Hematopoietic multipotent progenitor cell treated with erythropoietin and hydrocortisone succinate and interleukin-3 and kit ligand, for 4 days (in vitro differentiated cells): ENCODE data around the gene IMP4.
A peak's percentile ranks its signal among the peaks of the same experiment; 100 is the strongest.
"Not testable (repeated sequence)": the region's sequence is repeated elsewhere in the genome, so short reads cannot be mapped to it uniquely, and the experiment has no call there.

ENCODE experiments used
- DNase-seq: peaks from one replicate; pipeline ENCODE4 v3.0.0-alpha.2; 2015

IMP4 gene, protein sequence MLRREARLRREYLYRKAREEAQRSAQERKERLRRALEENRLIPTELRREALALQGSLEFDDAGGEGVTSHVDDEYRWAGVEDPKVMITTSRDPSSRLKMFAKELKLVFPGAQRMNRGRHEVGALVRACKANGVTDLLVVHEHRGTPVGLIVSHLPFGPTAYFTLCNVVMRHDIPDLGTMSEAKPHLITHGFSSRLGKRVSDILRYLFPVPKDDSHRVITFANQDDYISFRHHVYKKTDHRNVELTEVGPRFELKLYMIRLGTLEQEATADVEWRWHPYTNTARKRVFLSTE

DNA sequence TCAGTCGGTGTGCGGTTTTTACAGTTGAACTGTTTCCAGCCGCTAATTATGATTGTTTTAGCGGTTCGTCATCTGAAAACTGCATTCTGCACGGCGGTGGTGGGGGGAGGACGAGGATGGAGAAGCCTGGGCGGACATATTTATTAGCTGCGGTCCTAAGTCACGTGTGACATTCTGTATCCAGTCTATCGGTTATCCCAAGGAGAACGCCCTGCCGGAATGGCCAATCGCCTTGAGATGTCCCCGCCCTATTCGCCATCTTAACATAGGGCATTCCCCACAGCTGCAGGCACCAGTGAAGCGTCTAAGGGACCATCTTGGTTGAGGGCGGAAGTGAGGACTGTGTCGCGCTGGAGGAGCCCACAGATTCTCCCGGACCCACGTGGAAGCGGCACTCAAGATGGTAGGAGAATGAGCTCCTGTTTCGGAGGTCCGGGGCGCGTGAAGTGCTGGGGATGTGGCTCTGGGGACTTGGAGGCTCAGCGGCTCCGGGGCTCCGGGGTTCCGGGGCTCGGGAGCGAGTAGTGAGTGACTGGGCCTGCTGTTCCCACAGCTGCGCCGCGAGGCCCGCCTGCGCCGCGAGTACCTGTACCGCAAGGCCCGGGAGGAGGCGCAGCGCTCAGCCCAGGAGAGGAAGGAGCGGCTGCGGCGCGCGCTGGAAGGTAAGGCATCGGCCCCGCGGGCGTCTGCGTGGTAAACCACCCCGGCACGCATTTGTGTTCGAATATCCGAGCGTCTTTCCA lies at the start of gene IMP4:
TSS of gene IMP4 (plus strand) at position 365 of the 743 bp plus-strand sequence. CDS start at position 401, 36 bp downstream.
- peak; percentile 100 for DNase-seq

DNA sequence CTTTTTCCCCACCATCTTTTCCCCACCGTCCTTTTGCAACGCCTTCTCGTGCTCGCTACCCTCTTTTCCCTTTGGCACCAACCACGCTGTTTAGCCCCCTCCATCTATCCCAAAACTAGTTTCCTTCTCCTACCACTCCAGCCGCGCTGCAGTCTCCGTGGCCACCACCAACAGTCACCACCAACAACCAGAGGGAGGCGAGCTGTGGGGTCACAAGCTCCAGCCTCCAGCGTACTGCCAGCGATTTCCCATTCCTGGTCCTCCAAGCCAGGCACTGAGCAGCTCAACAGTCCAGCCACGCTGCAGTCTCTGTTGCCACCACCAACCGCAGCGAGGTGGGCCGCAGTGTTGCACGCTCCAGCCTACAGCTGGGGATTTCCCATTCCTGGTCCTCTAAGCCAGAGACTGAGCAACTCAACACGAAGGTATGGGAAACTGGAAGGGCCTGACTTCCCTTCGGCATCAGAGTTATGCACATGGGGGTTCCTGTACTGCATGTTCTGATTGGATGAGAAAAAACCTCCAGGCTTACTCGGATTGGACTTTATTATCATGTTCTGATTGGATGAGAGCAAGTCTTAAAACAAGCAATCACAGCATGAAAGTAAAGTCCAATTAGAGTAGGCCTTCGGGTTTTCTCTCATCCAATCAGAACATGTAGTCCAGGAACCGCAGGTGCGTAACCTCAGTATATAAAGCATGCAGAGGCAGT lies 42.3 kb upstream of the IMP4 start:
- no peak for DNase-seq

DNA sequence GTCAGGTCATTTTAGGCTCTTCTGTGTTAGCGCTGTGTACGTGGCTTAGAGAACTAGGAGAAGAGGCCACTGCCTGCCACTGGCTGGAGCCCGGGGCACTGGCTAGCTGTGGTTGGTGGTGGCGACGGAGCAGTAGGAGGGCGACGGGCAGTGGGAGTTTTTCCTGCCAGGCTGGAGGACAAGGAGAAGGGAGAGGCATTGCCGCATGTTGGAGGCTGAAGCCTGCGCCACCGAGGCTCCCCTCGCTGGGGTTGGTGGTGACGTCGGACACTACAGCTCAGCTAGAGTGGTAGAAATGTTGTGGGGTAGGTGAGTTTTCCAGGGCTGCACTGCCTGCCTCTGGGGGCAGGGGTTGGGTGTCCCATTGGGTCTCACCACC lies 41.7 kb upstream of the IMP4 start:
- no peak for DNase-seq

DNA sequence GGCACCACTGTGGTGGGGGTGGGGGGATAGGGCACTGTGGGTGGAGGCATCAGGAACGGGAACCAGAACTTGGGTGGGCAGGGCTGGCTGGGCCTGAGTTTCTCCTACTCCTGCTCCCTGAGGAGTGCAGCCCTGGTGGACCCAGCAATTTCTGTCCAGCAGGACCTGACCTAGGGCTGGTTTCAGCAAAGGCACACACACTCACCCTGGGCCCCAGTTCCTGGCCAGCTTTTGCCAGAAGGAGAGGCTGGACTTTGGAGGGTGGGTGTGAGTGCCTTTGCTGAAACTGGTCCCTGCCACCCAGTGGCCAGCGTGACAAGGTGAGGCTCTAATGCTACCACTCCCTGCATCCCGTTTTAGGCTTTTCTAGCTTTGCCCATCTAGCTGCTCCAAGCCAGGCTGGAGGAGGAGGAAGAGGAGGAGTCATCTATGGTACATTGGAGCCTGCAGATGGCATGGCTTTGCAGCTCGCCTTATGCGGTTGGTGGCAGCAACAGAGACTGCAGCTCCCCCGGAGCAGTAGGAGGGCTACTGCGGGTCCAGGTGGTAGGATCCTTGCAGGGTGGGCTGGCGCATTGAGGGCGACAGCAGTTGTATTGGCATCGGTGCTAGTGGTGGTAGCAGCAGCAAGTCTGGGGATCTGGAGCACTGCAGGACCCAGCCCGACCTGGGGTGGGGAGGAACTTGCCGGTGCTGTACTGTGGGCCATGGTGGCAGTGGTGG lies 40.4 kb upstream of the IMP4 start:
- DNase-seq: no peak

DNA sequence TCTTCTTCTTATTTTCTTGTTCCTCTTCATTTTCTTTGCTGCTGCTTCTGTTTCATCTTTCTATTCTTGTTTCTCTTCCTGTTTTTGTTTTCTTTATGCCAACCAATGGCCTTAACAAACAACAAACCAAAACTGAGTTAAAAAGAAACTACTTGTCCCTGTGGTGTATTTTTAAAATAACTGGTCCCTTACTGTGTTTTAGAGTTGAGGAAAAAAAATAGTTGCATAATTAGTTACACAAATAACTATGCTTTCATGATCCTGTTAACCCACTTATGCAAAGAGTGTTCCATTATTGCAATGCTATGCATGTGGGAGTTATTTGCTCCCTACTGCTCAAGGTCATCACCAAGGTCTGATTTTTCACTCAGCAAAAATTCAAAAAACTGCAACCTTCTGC lies 39.5 kb upstream of the IMP4 start:
- DNase-seq: no peak

DNA sequence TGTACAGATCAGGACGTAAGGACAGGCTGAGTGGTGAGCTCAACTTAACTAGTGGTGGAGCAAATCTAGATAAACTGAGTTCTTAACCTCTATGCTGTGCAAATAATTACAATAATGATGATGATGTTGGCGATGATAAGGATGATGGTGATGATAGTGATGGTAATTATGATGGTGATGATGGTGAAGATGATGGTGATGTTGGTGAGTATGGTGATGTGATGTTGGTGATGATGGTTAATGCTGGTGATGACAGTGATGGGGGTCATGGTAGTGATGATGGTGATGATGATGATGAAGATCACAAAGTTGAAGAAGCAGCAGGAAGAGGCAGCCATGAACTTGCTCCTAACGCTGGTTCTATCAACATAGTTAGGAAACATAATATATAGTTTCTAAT lies 38.0 kb upstream of the IMP4 start:
- DNase-seq: no peak

DNA sequence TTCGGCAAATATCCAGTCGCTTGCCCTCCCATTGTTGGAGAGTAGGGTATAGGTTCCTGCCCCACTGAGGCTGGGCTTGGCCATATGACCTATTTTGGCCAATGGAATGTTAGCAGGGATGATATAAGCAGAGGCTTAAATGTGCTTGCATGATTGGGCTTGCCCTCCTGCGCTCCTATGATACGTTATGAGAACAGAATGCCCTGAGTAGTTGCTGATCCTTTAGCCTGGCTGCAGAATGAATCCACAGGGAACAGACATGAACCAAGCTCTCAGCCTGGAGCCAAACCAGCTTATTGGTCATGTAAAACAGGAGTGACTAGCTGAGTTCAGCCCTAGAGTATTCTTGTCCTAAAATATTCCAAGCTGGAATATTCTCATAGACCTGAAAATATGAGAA lies 34.8 kb upstream of the IMP4 start:
- no peak for DNase-seq

DNA sequence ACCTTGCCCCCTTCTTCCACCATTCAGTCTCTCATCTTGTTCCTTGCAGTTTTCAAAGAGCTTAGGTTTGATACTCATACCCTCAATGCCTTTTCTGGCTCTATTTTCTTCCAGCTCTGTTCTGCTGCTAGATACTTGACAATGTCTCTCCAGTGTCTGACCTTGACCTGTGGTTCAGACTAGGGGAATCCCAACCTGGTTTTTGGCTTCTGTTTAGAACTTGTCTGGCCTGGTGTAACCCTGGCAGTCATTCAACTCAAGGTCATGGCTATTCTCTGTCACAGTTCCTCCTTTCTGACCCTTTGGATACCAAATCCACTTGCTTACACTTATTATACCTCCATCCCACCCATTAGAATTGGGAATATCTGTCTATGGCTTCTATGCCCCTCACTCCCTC lies 31.8 kb upstream of the IMP4 start:
- no peak for DNase-seq

DNA sequence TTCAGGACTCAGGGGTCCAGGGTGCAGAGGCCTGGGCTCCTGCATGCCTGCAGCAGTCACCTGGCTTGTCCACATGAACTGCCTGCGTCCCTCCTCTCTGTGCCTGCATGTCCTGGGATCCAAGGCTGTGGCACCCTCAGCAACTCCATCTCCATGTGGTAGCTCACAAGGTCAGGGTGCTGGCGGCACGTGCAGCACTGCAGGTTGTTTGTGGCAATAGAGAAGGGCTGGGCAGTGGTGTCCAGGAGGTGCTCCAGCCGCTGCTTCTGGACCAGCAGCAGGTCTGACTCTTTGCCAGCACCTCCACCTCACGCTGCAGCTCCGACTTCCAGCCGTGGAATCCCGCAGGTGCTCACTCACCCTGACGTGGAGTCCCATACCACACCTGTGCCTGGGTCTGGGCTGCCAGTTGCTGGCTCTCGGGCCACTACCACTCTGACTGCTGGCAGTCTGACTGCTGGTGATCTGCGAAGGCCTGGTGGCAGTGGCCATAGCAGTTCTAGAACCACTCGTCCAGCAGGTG lies 28.8 kb upstream of the IMP4 start:
- DNase-seq: no peak

DNA sequence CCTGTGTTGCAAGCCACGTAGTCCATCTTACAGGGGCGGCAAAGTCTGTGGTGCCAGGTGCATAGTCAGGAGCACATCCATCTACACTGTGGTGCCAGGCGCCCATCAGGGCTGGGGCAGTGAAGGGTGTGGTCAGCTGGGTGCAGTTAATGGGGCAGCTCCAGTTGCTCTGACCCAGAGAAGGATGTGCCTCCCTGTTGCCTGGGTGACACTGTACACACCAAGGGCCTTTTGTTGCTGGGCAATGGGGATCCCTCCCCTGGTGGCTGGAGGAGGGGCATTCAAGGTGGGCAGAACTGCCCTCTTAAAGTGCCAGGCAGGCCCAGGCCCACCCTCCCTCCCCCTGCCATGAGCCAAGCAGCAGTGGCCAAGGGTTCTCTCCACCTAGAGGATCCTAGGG lies 28.3 kb upstream of the IMP4 start:
- no peak for DNase-seq

DNA sequence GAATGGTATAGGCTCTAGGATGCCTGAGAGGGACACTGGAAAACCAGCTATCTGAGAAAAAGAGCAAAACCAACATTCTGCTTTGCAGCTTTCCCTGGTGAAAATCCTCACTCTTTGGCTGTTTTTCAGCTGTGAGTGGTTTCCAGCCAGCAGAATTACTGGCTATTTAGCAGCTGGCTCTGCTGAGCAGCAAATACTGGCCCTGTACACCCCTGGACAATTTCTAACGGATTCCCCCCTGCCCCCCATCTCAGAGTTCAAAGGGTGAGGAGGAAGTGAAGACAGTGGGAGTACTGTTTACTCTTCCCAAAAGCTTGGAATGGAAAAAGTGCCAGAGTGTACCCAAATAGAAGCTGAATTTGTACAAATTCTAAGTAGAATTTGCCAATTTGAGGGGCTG lies 26.1 kb upstream of the IMP4 start:
- no peak for DNase-seq

DNA sequence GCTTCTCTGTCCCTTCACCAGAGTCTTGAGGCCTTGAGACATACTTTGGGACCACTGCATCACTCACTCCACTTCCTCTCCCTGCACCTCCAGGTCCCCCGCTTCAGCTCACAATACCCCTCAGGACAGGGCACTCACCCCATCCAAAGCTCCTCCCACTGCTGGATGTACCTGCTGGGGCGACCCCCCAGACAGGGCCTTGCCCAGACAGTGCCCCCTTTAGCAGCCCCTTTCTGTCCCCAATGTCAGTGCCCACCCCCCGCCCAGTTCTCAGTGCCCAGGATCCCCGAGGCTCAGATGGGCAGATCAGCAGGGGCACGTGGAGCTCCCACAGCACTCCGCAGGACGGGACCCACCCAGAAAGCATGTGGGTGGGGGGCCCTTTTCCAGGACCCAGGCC lies 23.8 kb upstream of the IMP4 start:
- no peak for DNase-seq

DNA sequence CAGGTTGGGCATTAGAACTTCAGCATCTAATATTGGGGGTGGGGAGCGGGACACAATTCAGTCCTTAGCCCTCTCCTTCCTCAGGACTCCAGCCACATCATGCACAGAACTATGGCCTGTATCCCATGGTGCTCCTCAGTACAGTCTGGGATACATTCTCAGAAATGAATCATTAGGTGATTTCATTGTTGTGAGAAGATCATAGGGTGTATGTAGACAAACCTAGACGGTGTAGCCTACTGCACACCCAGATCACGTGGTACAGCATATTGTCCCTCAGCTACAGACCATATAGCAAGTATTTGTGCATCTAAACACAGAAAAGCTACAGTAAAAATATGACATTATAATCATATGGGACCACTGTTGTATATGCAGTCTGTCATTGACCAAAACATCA lies 23.2 kb upstream of the IMP4 start:
- no peak for DNase-seq

DNA sequence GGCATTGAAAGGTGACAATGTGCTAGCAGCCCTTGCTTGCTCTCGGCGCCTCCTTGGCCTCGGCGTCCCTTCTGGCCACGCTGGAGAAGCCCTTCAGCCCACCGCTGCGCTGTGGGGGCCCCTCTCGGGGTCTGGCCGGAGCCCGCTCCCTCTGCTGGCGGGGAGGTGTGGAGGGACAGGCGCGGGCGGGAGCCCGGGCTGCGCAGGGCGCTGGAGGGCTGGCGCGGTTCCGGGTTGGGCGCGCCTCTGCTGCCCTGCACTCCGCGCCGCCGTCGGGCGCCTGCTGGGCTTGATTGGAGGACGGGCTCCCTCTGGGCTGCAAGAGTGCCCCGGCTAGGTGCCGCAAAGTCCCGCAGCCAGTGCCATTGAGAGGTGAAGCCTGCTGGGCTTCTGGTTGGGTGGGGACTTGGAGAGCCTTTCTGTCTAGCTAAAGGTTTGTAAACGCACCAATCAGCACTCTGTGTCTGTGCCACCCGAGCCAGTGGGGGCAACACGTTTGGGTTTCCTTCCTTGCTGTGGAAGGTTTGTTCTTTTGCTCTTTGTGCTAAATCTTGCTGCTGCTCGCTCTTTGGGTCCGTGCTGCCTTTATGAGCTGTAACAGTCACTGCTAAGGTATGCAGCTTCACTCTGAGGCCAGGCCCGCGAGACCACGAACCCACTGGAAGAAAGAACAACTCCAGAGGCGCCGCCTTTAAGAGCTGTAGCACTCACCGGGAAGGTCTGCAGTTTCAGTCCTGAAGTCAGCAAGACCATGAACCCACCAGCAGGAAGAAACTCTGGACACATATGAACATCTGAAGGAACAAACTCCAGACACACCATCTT lies 14.8 kb upstream of the IMP4 start:
- no peak for DNase-seq

DNA sequence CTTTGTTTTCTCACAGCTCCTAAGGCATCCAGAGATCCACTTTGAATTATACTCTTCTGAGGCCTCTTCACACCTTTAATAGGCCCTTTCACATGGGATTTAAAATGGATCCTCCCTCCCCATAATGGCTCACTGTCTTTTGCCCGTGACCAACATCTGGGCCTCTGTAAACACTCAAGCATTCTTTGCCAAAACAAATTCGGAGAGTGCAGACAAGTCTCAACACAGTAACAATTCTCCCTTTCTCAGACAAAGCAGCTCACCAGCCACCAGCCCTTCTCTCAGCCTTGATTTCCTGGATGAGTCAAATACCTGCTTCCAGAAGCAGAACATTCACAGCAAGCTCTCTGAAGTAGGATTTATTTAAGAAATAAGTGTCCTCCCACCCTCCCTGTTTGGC lies 14.0 kb upstream of the IMP4 start:
- DNase-seq: no peak

DNA sequence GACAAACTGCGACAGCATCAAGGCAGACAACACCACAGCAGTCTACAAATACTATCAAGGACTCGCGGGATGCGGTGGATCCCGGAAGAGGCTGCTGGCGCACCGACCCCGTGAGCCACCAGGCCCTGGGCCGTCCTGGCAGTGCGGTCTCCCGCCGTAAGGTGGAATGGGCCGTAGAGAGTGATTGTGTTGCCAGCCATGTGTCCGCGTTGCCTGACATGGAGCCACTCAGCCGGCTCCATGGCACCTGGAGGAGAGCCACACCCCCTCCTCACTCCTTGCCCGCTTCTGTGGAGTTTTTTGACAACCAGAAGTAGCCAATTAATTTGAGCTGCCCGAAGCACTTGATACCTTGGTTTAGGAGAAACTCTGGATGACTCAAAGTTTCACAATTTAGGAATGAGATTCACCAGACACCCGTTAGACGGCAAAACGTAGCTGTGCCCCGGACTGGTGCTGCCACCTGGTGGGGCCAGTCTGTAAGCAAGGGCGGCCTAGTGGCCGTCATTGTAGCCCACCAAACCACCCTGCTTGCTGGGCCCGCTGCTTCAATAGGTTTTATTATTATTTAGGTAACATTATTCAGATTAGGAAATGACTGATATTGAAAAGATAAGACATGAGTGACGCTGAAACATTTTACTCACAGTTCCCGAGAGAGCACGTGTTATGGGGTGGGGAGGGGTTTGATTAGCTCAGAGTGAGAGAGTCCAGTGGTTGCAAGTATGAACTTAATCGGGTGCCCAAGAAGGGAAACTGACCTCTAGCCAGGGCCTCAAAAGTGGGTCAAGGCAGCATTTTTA lies 10.2 kb upstream of the IMP4 start:
- peak; percentile 84 for DNase-seq

DNA sequence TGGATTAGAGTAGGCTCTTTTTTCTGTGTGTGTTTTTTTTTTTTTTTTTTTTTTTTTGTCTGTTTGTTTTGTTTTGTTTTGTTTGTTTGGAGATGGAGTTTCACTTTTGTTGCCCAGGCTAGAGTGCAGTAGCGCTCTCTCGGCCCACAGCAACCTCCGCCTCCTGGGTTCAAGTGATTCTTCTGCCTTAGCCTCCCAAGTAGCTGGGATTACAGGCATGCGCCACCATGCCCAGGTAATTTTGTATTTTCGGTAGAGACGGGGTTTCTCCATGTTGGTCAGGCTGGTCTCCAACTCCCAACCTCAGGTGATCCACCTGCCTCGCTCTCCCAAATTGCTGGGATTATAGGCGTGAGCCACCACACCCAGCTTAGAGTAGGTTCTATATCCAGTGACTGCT lies 9.4 kb upstream of the IMP4 start:
- not testable (repeated sequence) for DNase-seq

DNA sequence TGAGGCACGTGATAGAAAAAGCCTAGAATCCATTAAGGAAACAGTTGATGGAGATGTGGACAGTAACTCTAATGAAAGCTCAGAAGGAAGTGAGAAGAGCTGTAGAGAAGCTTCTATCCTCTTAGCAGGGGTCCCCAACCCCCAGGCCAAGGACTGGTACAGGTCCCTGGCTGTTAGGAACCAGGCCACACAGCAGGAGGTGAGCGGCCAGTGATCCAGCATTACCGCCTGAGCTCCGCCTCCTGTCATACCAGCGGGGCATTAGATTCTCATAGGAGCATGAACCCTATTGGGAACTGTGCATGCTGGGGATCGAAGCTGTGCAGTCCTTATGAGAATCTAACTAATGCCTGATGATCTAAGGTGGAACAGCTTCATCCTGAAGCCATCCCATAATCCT lies 8.7 kb upstream of the IMP4 start:
- DNase-seq: no peak

DNA sequence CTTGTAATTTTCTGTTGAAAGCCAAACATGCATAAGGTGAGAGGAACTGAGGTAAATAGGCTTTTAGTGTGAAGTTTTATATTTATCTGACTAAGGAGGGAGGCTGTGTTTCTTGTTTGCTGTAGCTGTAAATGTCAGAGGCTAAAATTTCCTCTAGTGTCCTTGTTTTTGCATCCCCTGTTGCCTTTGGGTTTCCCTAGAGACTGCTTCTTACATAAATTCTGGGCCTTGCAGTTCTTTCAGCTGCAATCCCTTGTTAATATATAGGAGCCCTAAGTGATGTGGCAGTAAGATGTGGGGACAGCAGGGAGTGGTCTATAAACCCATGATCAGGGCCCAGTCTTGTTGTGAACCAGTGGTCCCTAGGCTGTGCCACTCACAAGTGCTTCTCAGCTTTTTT lies 7.5 kb upstream of the IMP4 start:
- DNase-seq: no peak

DNA sequence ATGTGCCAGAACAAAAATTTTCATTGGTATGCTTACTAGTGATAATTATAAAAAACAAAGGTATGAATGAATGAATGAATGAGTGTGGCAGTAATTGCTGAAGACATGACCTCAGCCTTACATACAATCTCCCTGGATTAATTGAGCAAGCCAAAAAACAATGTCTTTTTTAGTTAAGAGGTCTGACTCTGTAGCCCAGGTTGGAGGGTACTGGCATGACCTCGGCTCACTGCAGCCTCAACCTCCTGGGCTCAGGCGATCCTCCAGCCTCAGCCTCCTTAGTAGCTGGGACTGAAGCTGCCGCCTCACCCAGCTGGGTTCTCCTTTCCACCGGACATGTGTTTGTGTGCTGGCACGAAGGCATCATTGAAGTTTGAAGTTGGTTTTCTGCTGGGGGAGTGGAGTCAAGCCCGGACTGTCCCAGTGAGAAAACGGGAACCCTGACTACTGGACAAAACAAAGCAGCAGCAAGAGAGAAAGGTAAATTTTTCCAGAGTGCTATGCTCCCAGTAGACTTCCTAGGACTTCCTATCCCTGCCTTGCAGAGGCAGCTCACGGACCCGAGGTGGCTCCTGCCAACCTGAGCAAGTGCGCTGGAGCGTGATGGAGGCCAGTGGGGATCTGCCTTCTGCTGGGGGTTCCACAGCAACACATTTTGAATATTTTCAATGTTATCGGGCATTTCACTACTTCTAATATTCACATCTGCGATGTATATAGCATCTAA lies 6.4 kb upstream of the IMP4 start:
- no peak for DNase-seq
